K562 (cell line): ENCODE measurements around the gene P2RY11. TPM values are rescaled to one million over a fixed set of nuclear protein-coding genes. Genes with fewer than 3 reads are reported as not detected.

Experiments
- CREB1 ChIP-seq, 2 experiments: sonication (generic) in 1 of 2; formaldehyde crosslinking in 1 of 2; IDR thresholded peaks; 2 replicates each; pipeline versions ENCODE4 v1.6.1 to v1.8.0; 2012 to 2022; ENCODE audit warnings: inconsistent platforms in 1 of 2, mild to moderate bottlenecking in 1 of 2, missing genetic modification reagents in 1 of 2, moderate library complexity in 1 of 2
- DEAF1 ChIP-seq: fragments of 450-650 bp; formaldehyde crosslinking; IDR thresholded peaks from 2 replicates; pipeline ENCODE4 v1.4.0; 2020; ENCODE audit warnings: mild to moderate bottlenecking, moderate library complexity
- EP300 ChIP-seq: IDR thresholded peaks from 2 replicates; pipeline ENCODE4 v1.6.1; 2012; ENCODE audit warnings: low read length, improper control_type of control experiment
- ESRRA ChIP-seq: fragments of 450-650 bp; IDR thresholded peaks from 2 replicates; pipeline ENCODE4 v1.6.1; 2014; ENCODE audit warnings: low read depth, mild to moderate bottlenecking, moderate library complexity, borderline replicate concordance
- FOSL1 ChIP-seq: fragments of 200-800 bp; sonication (Bioruptor generic); conservative IDR thresholded peaks from 2 replicates; pipeline ENCODE4 v1.6.1; 2016; ENCODE audit warnings: missing genetic modification characterization, missing compliant biosample characterization
- FOXP1 ChIP-seq: sonication (generic); formaldehyde crosslinking; IDR thresholded peaks from 2 replicates; pipeline ENCODE4 v1.8.0; 2022; ENCODE audit warnings: mild to moderate bottlenecking, missing genetic modification reagents
- HLTF ChIP-seq: fragments of 450-650 bp; IDR thresholded peaks from 2 replicates; pipeline ENCODE4 v1.6.1; 2016
- JUND ChIP-seq, 2 experiments: IDR thresholded peaks; 2 replicates in 1 of 2; 3 replicates in 1 of 2; pipeline ENCODE4 v1.6.1; 2011; ENCODE audit warnings: borderline replicate concordance in 2 of 2, low read depth in 2 of 2, low read length in 2 of 2, improper control_type of control experiment in 1 of 2, missing biosample characterization in 1 of 2, missing genetic modification characterization in 1 of 2, missing genetic modification reagents in 1 of 2
- MBD2 ChIP-seq: sonication (generic); IDR thresholded peaks from 2 replicates; pipeline ENCODE4 v1.6.1; 2016; ENCODE audit warnings: low read depth, borderline replicate concordance
- MYC ChIP-seq, 2 experiments: fragments of 250-450 bp in 1 of 2; sonication (Bioruptor Pico) in 1 of 2; IDR thresholded peaks; 2 replicates each; pipeline versions ENCODE4 v1.5.1 to v1.6.1; 2012 to 2021; ENCODE audit warnings: low read depth in 2 of 2, borderline replicate concordance in 1 of 2, improper control_type of control experiment in 1 of 2, low read length in 1 of 2, mild to moderate bottlenecking in 1 of 2, moderate library complexity in 1 of 2
- NCOA6 ChIP-seq: fragments of 450-650 bp; IDR thresholded peaks from 2 replicates; pipeline ENCODE4 v1.6.1; 2017; ENCODE audit warnings: mild to moderate bottlenecking
- OTX1 ChIP-seq: fragments of 450-650 bp; formaldehyde crosslinking; IDR thresholded peaks from 2 replicates; pipeline ENCODE4 v1.4.0; 2022; ENCODE audit warnings: mild to moderate bottlenecking
- SAFB ChIP-seq: fragments of 200-400 bp; formaldehyde crosslinking; IDR thresholded peaks from 2 replicates; pipeline ENCODE4 v1.6.1; 2017; ENCODE audit warnings: low read depth, low read length, borderline replicate concordance
- SNRNP70 ChIP-seq: fragments of 200-400 bp; formaldehyde crosslinking; optimal IDR thresholded peaks from 2 replicates; pipeline ENCODE3; 2017; ENCODE audit warnings: low read depth, low read length
- SPI1 ChIP-seq: IDR thresholded peaks from 2 replicates; pipeline ENCODE4 v1.6.1; 2011; ENCODE audit warnings: low read depth, low read length, control low read depth, borderline replicate concordance
- TAF9B ChIP-seq: fragments of 450-650 bp; IDR thresholded peaks from 2 replicates; pipeline ENCODE4 v1.6.1; 2018; ENCODE audit warnings: mild to moderate bottlenecking; ENCODE audit not compliant: partially characterized antibody
- THRB ChIP-seq: fragments of 450-650 bp; formaldehyde crosslinking; conservative IDR thresholded peaks from 2 replicates; pipeline ENCODE4 v1.4.0; 2022; ENCODE audit warnings: mild to moderate bottlenecking, missing genetic modification characterization
- YBX1 ChIP-seq: fragments of 450-650 bp; IDR thresholded peaks from 2 replicates; pipeline ENCODE4 v1.7.1; 2016; ENCODE audit warnings: mild to moderate bottlenecking
- ZBTB17 ChIP-seq: fragments of 450-650 bp; formaldehyde crosslinking; IDR thresholded peaks from 2 replicates; pipeline ENCODE4 v1.4.0; 2020; ENCODE audit warnings: mild to moderate bottlenecking
- ZNF217 ChIP-seq: sonication (generic); formaldehyde crosslinking; IDR thresholded peaks from 2 replicates; pipeline ENCODE4 v1.8.0; 2022; ENCODE audit warnings: mild to moderate bottlenecking, missing genetic modification reagents
- ZNF41 ChIP-seq: fragments of 250-450 bp; sonication (Bioruptor Pico); conservative IDR thresholded peaks from 2 replicates; pipeline ENCODE4 v1.4.0; 2020; ENCODE audit warnings: mild to moderate bottlenecking
- ZNF695 ChIP-seq: fragments of 450-650 bp; formaldehyde crosslinking; IDR thresholded peaks from 2 replicates; pipeline ENCODE4 v1.4.0; 2020; ENCODE audit warnings: mild to moderate bottlenecking, moderate library complexity
- ZNF830 ChIP-seq: fragments of 250-450 bp; sonication (Bioruptor Pico); IDR thresholded peaks from 2 replicates; pipeline ENCODE4 v1.5.0; 2021; ENCODE audit warnings: mild to moderate bottlenecking
- polyA plus RNA-seq, 8 experiments: library from polyadenylated mRNA; depleted of rRNA in 4 of 8; stranded (reverse) in 5 of 8; unstranded in 3 of 8; fragments of >200 nt; fragmentation: Nextera tagmentation in 2 of 8; fragmentation: Illumina TruSeq in 1 of 8; extraction: Ambion mirVana in 2 of 8; extraction: Trizol in 1 of 8; gene quantifications; 2 replicates each; pipeline versions ENCODE4 v1.2.1 to v1.2.3, GENCODE V29; 2011 to 2014; ENCODE audit warnings: inconsistent platforms in 1 of 8, missing spikeins in 1 of 8
- total RNA-seq, 7 experiments: library from RNA; depleted of rRNA in 6 of 7; stranded (reverse); fragments of >200 nt in 6 of 7; fragmentation: Illumina TruSeq in 2 of 7; extraction: Trizol in 2 of 7; gene quantifications; 2 replicates each; pipeline versions ENCODE4 v1.2.1 to v1.2.3, GENCODE V29; 2011 to 2021; ENCODE audit warnings: low replicate concordance in 1 of 7
- TF ChIP-seq, protein P1 (sequence below): sonication (generic); formaldehyde crosslinking; IDR thresholded peaks from 2 replicates; pipeline ENCODE4 v1.8.0; 2022; ENCODE audit warnings: mild to moderate bottlenecking, low read depth, missing genetic modification reagents

The P2RY11 gene
- total and polyA plus RNA-seq, 9 of the 15 experiments (the other 6 are each of a cell fraction or from before 2014, with no cell fraction given) = 0.03 to 10.1 (median 1.5) TPM

DNA sequence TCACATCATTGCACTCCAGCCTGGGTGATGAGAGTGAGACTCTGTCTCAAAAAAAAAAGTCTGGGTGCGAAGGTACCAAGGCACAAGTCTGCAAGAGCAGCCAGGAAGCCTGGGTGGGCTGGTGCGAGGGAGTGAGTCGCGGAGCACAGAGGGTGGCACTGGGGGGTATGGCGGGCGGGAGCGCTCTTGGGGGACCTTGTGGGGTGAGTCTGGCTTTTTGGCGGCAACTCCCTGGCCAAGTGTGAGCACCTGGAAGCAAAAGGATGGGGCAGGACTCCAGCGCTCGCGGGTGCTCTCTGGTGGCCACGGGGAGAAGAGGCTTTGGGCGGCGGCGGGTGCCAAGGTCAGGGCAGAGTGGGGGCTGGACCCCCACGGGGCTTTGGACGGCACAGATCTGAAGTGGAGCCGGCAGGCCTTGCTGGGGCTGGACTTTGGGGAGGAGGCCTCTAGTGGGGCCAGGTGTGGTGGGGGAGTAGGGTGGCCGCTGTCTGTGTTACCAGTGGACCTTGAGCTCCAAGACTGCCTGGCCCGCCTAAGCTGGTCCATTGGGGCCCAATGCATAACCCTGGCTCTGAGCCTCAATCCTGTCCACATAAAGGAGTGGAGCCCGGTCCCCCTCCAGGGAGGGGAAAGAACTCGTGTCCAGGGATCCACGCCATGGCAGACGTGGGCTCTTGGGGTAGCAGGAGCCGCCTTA, 1.6 kb downstream of the P2RY11 start (continued):
- TF ChIP-seq, protein P1, sequence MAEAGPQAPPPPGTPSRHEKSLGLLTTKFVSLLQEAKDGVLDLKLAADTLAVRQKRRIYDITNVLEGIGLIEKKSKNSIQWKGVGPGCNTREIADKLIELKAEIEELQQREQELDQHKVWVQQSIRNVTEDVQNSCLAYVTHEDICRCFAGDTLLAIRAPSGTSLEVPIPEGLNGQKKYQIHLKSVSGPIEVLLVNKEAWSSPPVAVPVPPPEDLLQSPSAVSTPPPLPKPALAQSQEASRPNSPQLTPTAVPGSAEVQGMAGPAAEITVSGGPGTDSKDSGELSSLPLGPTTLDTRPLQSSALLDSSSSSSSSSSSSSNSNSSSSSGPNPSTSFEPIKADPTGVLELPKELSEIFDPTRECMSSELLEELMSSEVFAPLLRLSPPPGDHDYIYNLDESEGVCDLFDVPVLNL (CRISPR knock-in tag) = no peak
- TF ChIP-seq HLTF (0 out of 2 replicates have a peak, but pooled peaks have one; percentile 22), SPI1 (no peak), TAF9B (no peak), EP300 (no peak), MYC (IDR thresholded peaks at IDR 0.05; ENCODE audit: low read depth, low read length) (peak; percentile 47; the same call in 1 of the 2 replicates), MYC (CRISPR knock-in tag; IDR thresholded peaks at IDR 0.05; ENCODE audit: borderline replicate concordance, low read depth) (no peak), ZBTB17 (CRISPR knock-in tag) (peak; percentile 55; the same call in 1 of the 2 replicates), YBX1 (no peak), SNRNP70 (peak; percentile 72), FOXP1 (CRISPR knock-in tag) (no peak; the same call in 1 of the 2 replicates), DEAF1 (peak; percentile 45; the same call in 1 of the 2 replicates), OTX1 (CRISPR knock-in tag) (peak; percentile 83; the same call in 1 of the 2 replicates), MBD2 (0 out of 2 replicates have a peak, but pooled peaks have one; percentile 11), JUND (IDR thresholded peaks at IDR 0.05; ENCODE audit: borderline replicate concordance, low read depth, low read length) (no peak), JUND (tag; IDR thresholded peaks at IDR 0.05; ENCODE audit: borderline replicate concordance, low read depth, low read length) (no peak; the same call in 2 of the 3 replicates), ZNF695 (0 out of 2 replicates have a peak, but pooled peaks have one; percentile 43), NCOA6 (no peak), ESRRA (0 out of 2 replicates have a peak, but pooled peaks have one; percentile 51), THRB (peak; percentile 88), ZNF217 (CRISPR knock-in tag) (no peak), FOSL1 (tag) (no peak), CREB1 (IDR thresholded peaks at IDR 0.05) (no peak), CREB1 (CRISPR knock-in tag; IDR thresholded peaks at IDR 0.05) (no peak), ZNF830 (CRISPR knock-in tag) (peak; percentile 76; the same call in 1 of the 2 replicates), SAFB (peak; percentile 12; the same call in 1 of the 2 replicates), ZNF41 (CRISPR knock-in tag) (peak; percentile 46; the same call in 1 of the 2 replicates)
